ENCODE measurements around the gene NCBP2L. TPM values are rescaled to one million over a fixed set of nuclear protein-coding genes. Genes with fewer than 3 reads are reported as not detected.

NCBP2L gene
- total and polyA plus RNA-seq, 2 experiments from 2014 or later = not detected

- peaks cover 11% of the 10 kb centered on the region for H3K27me3 Mint-ChIP-seq (ENCODE audit: insufficient read depth, low read depth, poor library complexity)
- H3K4me3 Mint-ChIP-seq = no peak overlapping the region
- H3K27ac Mint-ChIP-seq = no peak overlapping the region
- no peaks in the 10 kb centered on the region for H3K79me2 ChIP-seq (replicated peaks; ENCODE audit: insufficient read depth)
- H3K4me2 ChIP-seq = no peak overlapping the region
- H3K27me3 ChIP-seq (ENCODE audit: insufficient read depth) = peaks cover 13% of the 10 kb centered on the region
- H3K4me1 ChIP-seq (ENCODE audit: insufficient read depth) = peaks cover 3% of the 10 kb centered on the region; the same call in 1 of the 2 replicates
- H2AFZ ChIP-seq = no peak overlapping the region
- H3K9me3 Mint-ChIP-seq = no peaks in the 10 kb centered on the region
- DNase-seq (ENCODE audit: low spot score) (no peak), ATAC-seq (no peak)
- no peaks in the 10 kb centered on the region for H3K36me3 Mint-ChIP-seq (ENCODE audit: low read depth)
- no peaks in the 10 kb centered on the region for H3K9me2 ChIP-seq (ENCODE audit: insufficient read depth)
- H4K20me1 ChIP-seq (replicated peaks; ENCODE audit: insufficient read depth) = no peaks in the 10 kb centered on the region
- no peak overlapping the region for H3K27ac ChIP-seq (ENCODE audit: low read depth)
- TF ChIP-seq EZH2 (IDR thresholded peaks at IDR 0.05; ENCODE audit: low read depth, unreplicated experiment) (no peak), EZH2phosphoT487 (IDR thresholded peaks at IDR 0.05; ENCODE audit: unreplicated experiment) (no peak), JUNB (IDR thresholded peaks at IDR 0.05; ENCODE audit: unreplicated experiment) (no peak), ZNF114 (CRISPR knock-in tag; IDR thresholded peaks at IDR 0.05) (no peak), ZNF462 (CRISPR knock-in tag; IDR thresholded peaks at IDR 0.05) (no peak), POLR2AphosphoS5 (IDR thresholded peaks at IDR 0.05; ENCODE audit: low read depth) (no peak), ETS1 (IDR thresholded peaks at IDR 0.05) (no peak), STAT1 (IDR thresholded peaks at IDR 0.05; ENCODE audit: unreplicated experiment) (no peak), CREB1 (CRISPR knock-in tag; IDR thresholded peaks at IDR 0.05; ENCODE audit: low read depth) (no peak), ZNF331 (CRISPR knock-in tag; IDR thresholded peaks at IDR 0.05; ENCODE audit: low read depth) (no peak), REST (IDR thresholded peaks at IDR 0.05; ENCODE audit: unreplicated experiment) (no peak), NANOG (IDR thresholded peaks at IDR 0.05; ENCODE audit: borderline replicate concordance) (no peak), CTCF (conservative IDR thresholded peaks at IDR 0.05; ENCODE audit: low read depth in 2 of 2) (no peak)
- H3K36me3 ChIP-seq (ENCODE audit: insufficient read depth) = no peaks in the 10 kb centered on the region
- no peak overlapping the region for H3K4me3 ChIP-seq
- H3K4me1 Mint-ChIP-seq = peaks cover 6% of the 10 kb centered on the region; the same call in 1 of the 3 replicates
- no peaks in the 10 kb centered on the region for H3F3A ChIP-seq (replicated peaks; ENCODE audit: low read depth)
Measured at GRCh38 chrX:107780525-107780924, 3.0 kb downstream of the NCBP2L start.

All from GM23338 (cell line).